B cell (primary cell): ENCODE results near the gene RHOD.

ENCODE experiments used
- CTCF ChIP-seq: fragments of 200-600 bp; IDR thresholded peaks from one replicate; pipeline ENCODE4 v1.8.0; 2022; ENCODE audit warnings: antibody characterized with exemption, mild to moderate bottlenecking
- EZH2 ChIP-seq: IDR thresholded peaks from 2 replicates; pipeline ENCODE4 v1.6.1; 2012; ENCODE audit warnings: borderline replicate concordance, low read depth, mild to moderate bottlenecking, moderate library complexity, low read length; ENCODE audit not compliant: insufficient read depth, poor library complexity, severe bottlenecking

- no peak for TF ChIP-seq EZH2
- no peak for TF ChIP-seq CTCF
Measured at GRCh38 chr11:67066333-67066709, 9.7 kb downstream of the RHOD start.
